SK-N-SH (cell line): Measurements from ENCODE around the gene KIF9.

Experiments
- EP300 ChIP-seq, 2 experiments: IDR thresholded peaks; 2 replicates each; pipeline versions ENCODE4 v1.4.0 to v1.6.1; 2012; ENCODE audit warnings: borderline replicate concordance in 1 of 2, low read depth in 1 of 2, low read length in 1 of 2
- RAD21 ChIP-seq: IDR thresholded peaks from 2 replicates; pipeline ENCODE4 v1.6.1; 2012; ENCODE audit warnings: mild to moderate bottlenecking, low read length
- RFX5 ChIP-seq: IDR thresholded peaks from 2 replicates; pipeline ENCODE4 v1.6.1; 2012; ENCODE audit warnings: mild to moderate bottlenecking, improper control_type of control experiment, low read length

- no peak for TF ChIP-seq RFX5
- TF ChIP-seq EP300 (IDR thresholded peaks at IDR 0.05; ENCODE audit: borderline replicate concordance in 1 of 2, low read depth in 1 of 2, low read length in 1 of 2) = no peak
- peak; percentile 88 for TF ChIP-seq RAD21
Measured at GRCh38 chr3:47324278-47324865, 41.8 kb upstream of the KIF9 start.
